Measurements from ENCODE around the gene CEACAM16. TPM values are rescaled to one million over a fixed set of nuclear protein-coding genes. Genes with fewer than 3 reads are reported as not detected.

Gene CEACAM16
- polyA plus RNA-seq, 1 donor (not counting 4 experiments of a cell fraction or from before 2014, with no cell fraction given), result not detected

DNA sequence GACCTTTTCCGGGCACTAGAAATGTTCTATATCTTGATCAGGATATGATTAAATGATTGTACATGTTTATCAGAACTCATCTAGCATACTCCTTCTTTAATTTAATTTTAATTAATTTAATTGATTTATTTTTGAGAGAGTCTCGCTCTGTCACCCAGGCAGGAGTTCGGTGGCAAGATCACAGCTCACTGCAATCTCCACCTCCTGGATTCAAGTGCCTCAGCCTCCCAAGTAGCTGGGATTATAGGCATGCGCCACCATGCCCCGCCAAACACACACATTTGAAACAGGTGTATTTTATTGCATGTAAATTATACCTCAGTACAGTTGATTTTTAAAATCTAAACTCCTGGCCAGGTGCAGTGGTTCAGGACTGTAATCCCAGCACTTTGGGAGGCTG, 32.1 kb downstream of the CEACAM16 start:
- Histone ChIP-seq H4K20me1 (ENCODE audit: control insufficient read depth, extremely low read depth, insufficient read depth, low read length) (no peaks in the 10 kb centered on the region), H3K9me1 (ENCODE audit: control insufficient read depth, extremely low read depth, insufficient read depth, low read length) (no peaks in the 10 kb centered on the region), H2AFZ (ENCODE audit: control insufficient read depth, low read length) (no peak overlapping the region), H3K4me2 (ENCODE audit: control insufficient read depth, extremely low read depth, insufficient read depth, low read depth, low read length) (no peak overlapping the region), H3K4me1 (ENCODE audit: control insufficient read depth, extremely low read depth, insufficient read depth, low read length) (peaks cover 5% of the 10 kb centered on the region), H3K4me3 (ENCODE audit: control insufficient read depth in 2 of 3, extremely low read depth in 1 of 3, insufficient read depth in 2 of 3, low read depth in 1 of 3, low read length in 3 of 3) (no peak overlapping the region), H3K36me3 (ENCODE audit: control insufficient read depth in 2 of 2, extremely low read depth in 1 of 2, insufficient read depth in 2 of 2, low read length in 2 of 2) (no peaks in the 10 kb centered on the region), H3K9ac (ENCODE audit: control insufficient read depth, extremely low read depth, insufficient read depth, low read length) (no peak overlapping the region), H3K79me2 (ENCODE audit: control insufficient read depth, insufficient read depth, low read length) (no peaks in the 10 kb centered on the region), H3K27me3 (ENCODE audit: control insufficient read depth, extremely low read depth, insufficient read depth, low read length) (no peaks in the 10 kb centered on the region), H3K9me3 (ENCODE audit: control insufficient read depth, low read depth, low read length) (no peaks in the 10 kb centered on the region), H3K27ac (ENCODE audit: control insufficient read depth, insufficient read depth, low read length) (no peak overlapping the region)
- TF ChIP-seq, protein P1, sequence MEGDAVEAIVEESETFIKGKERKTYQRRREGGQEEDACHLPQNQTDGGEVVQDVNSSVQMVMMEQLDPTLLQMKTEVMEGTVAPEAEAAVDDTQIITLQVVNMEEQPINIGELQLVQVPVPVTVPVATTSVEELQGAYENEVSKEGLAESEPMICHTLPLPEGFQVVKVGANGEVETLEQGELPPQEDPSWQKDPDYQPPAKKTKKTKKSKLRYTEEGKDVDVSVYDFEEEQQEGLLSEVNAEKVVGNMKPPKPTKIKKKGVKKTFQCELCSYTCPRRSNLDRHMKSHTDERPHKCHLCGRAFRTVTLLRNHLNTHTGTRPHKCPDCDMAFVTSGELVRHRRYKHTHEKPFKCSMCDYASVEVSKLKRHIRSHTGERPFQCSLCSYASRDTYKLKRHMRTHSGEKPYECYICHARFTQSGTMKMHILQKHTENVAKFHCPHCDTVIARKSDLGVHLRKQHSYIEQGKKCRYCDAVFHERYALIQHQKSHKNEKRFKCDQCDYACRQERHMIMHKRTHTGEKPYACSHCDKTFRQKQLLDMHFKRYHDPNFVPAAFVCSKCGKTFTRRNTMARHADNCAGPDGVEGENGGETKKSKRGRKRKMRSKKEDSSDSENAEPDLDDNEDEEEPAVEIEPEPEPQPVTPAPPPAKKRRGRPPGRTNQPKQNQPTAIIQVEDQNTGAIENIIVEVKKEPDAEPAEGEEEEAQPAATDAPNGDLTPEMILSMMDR (optimal IDR thresholded peaks at IDR 0.05 in 1 of 3, IDR thresholded peaks at IDR 0.05 in 1 of 3, conservative IDR thresholded peaks at IDR 0.05 in 1 of 3; ENCODE audit: extremely low read depth in 1 of 3, insufficient read depth in 2 of 3, low read length in 3 of 3), result no peak
- TF ChIP-seq EZH2 (IDR thresholded peaks at IDR 0.05; ENCODE audit: low read length), result no peak
- DNase-seq (ENCODE audit: low read depth, low spot score) (no peak), FAIRE-seq (no peak)
- dilution Hi-C loops (cut with MboI; ENCODE audit: extremely low pct_ligation_motif_present, low sequenced_read_pairs), result no loop called here

GRCh38 chr19:44731622-44732021, 32.7 kb downstream of the CEACAM16 start:
- TF ChIP-seq, protein P1 (optimal IDR thresholded peaks at IDR 0.05 in 1 of 3, IDR thresholded peaks at IDR 0.05 in 1 of 3, conservative IDR thresholded peaks at IDR 0.05 in 1 of 3; ENCODE audit: extremely low read depth in 1 of 3, insufficient read depth in 2 of 3, low read length in 3 of 3), result no peak
- TF ChIP-seq EZH2 (IDR thresholded peaks at IDR 0.05; ENCODE audit: low read length), result no peak
- H2AFZ ChIP-seq (ENCODE audit: control insufficient read depth, low read length), result no peak overlapping the region
- no peak overlapping the region for H3K4me2 ChIP-seq (ENCODE audit: control insufficient read depth, extremely low read depth, insufficient read depth, low read depth, low read length)
- H3K27ac ChIP-seq (ENCODE audit: control insufficient read depth, insufficient read depth, low read length), result no peak overlapping the region
- no peaks in the 10 kb centered on the region for H4K20me1 ChIP-seq (ENCODE audit: control insufficient read depth, extremely low read depth, insufficient read depth, low read length)
- FAIRE-seq (no peak), DNase-seq (ENCODE audit: low read depth, low spot score) (no peak)
- no peaks in the 10 kb centered on the region for H3K79me2 ChIP-seq (ENCODE audit: control insufficient read depth, insufficient read depth, low read length)
- H3K4me3 ChIP-seq (ENCODE audit: control insufficient read depth in 2 of 3, extremely low read depth in 1 of 3, insufficient read depth in 2 of 3, low read depth in 1 of 3, low read length in 3 of 3), result no peak overlapping the region
- no peaks in the 10 kb centered on the region for H3K27me3 ChIP-seq (ENCODE audit: control insufficient read depth, extremely low read depth, insufficient read depth, low read length)
- H3K9me1 ChIP-seq (ENCODE audit: control insufficient read depth, extremely low read depth, insufficient read depth, low read length), result no peaks in the 10 kb centered on the region
- no peaks in the 10 kb centered on the region for H3K9me3 ChIP-seq (ENCODE audit: control insufficient read depth, low read depth, low read length)
- H3K4me1 ChIP-seq (ENCODE audit: control insufficient read depth, extremely low read depth, insufficient read depth, low read length), result peaks cover 7% of the 10 kb centered on the region
- H3K36me3 ChIP-seq (ENCODE audit: control insufficient read depth in 2 of 2, extremely low read depth in 1 of 2, insufficient read depth in 2 of 2, low read length in 2 of 2), result no peaks in the 10 kb centered on the region
- no peak overlapping the region for H3K9ac ChIP-seq (ENCODE audit: control insufficient read depth, extremely low read depth, insufficient read depth, low read length)
- dilution Hi-C loops (cut with MboI; ENCODE audit: extremely low pct_ligation_motif_present, low sequenced_read_pairs), result no loop called here
